GM23338 (cell line): Measurements from ENCODE around the gene SMIM28. TPM values are rescaled to one million over a fixed set of nuclear protein-coding genes. Genes with fewer than 3 reads are reported as not detected.

Source experiments
- ATAC-seq: fragments of 200-7000 bp; cut with Tn5 transposase; 3 replicates; pipeline ENCODE4 v1.9.1; 2020
- DNase-seq: peaks from one replicate; pipeline ENCODE4 v3.0.0-alpha.2; 2015; ENCODE audit warnings: low spot score
- H2AFZ ChIP-seq: fragments of 200-600 bp; sonication (generic); 2 replicates; pipeline ENCODE4 v1.8.0; 2016; ENCODE audit warnings: antibody characterized with exemption, mild to moderate bottlenecking, moderate library complexity
- H3F3A ChIP-seq: fragments of 200-600 bp; sonication (generic); replicated peaks from 2 replicates; pipeline ENCODE4 v1.8.0; 2017; ENCODE audit warnings: antibody characterized with exemption, mixed run types, low read depth
- H3K27ac ChIP-seq: fragments of 200-600 bp; sonication (generic); 2 replicates; pipeline ENCODE4 v1.6.1; 2016; ENCODE audit warnings: low read depth
- H3K27me3 ChIP-seq: fragments of 200-600 bp; sonication (generic); 2 replicates; pipeline ENCODE4 v1.8.0; 2016; ENCODE audit warnings: mild to moderate bottlenecking, mixed run types, moderate library complexity; ENCODE audit not compliant: insufficient read depth
- H3K36me3 ChIP-seq: fragments of 200-600 bp; sonication (generic); 2 replicates; pipeline ENCODE4 v1.8.0; 2016; ENCODE audit warnings: mild to moderate bottlenecking; ENCODE audit not compliant: insufficient read depth
- H3K4me1 ChIP-seq: fragments of 200-600 bp; sonication (generic); 2 replicates; pipeline ENCODE4 v1.8.0; 2016; ENCODE audit warnings: mild to moderate bottlenecking, moderate library complexity; ENCODE audit not compliant: insufficient read depth
- H3K4me2 ChIP-seq: fragments of 200-600 bp; sonication (generic); 2 replicates; pipeline ENCODE4 v1.7.1; 2017; ENCODE audit warnings: mixed run types
- H3K4me3 ChIP-seq: fragments of 200-600 bp; sonication (generic); 2 replicates; pipeline ENCODE4 v1.6.1; 2016; ENCODE audit warnings: mixed run types
- H3K79me2 ChIP-seq: fragments of 200-600 bp; sonication (generic); replicated peaks from 2 replicates; pipeline ENCODE4 v1.8.0; 2017; ENCODE audit warnings: mild to moderate bottlenecking; ENCODE audit not compliant: insufficient read depth
- H3K9me2 ChIP-seq: fragments of 200-600 bp; sonication (generic); 2 replicates; pipeline ENCODE4 v1.8.0; 2017; ENCODE audit not compliant: insufficient read depth
- H4K20me1 ChIP-seq: fragments of 200-600 bp; sonication (generic); replicated peaks from 2 replicates; pipeline ENCODE4 v1.8.0; 2017; ENCODE audit warnings: mild to moderate bottlenecking; ENCODE audit not compliant: insufficient read depth
- H3K27ac Mint-ChIP-seq: 2 replicates; pipeline ENCODE4 v1.8.0; 2020; ENCODE audit warnings: inconsistent platforms, mild to moderate bottlenecking, moderate library complexity, mixed read lengths
- H3K27me3 Mint-ChIP-seq: 3 replicates; pipeline ENCODE4 v1.8.0; 2022; ENCODE audit warnings: low read depth, mild to moderate bottlenecking, moderate library complexity, mixed read lengths, inconsistent platforms; ENCODE audit not compliant: insufficient read depth, poor library complexity
- H3K36me3 Mint-ChIP-seq: 3 replicates; pipeline ENCODE4 v1.8.0; 2021; ENCODE audit warnings: low read depth, mild to moderate bottlenecking, inconsistent platforms, moderate library complexity, mixed read lengths
- H3K4me1 Mint-ChIP-seq: 3 replicates; pipeline ENCODE4 v1.8.0; 2020; ENCODE audit warnings: mild to moderate bottlenecking, inconsistent platforms, mixed read lengths
- H3K4me3 Mint-ChIP-seq: 3 replicates; pipeline ENCODE4 v1.8.0; 2021; ENCODE audit warnings: moderate library complexity, mild to moderate bottlenecking, inconsistent platforms, mixed read lengths
- H3K9me3 Mint-ChIP-seq: 3 replicates; pipeline ENCODE4 v1.8.0; 2020; ENCODE audit warnings: moderate library complexity, mild to moderate bottlenecking, inconsistent platforms, mixed read lengths
- CREB1 ChIP-seq: fragments of 250-450 bp; sonication (Bioruptor Pico); IDR thresholded peaks from 2 replicates; pipeline ENCODE4 v1.5.0; 2020; ENCODE audit warnings: low read depth, mild to moderate bottlenecking, moderate library complexity
- EZH2 ChIP-seq: fragments of 200-600 bp; sonication (generic); IDR thresholded peaks from one replicate; pipeline ENCODE4 v1.8.0; 2017; ENCODE audit warnings: antibody characterized with exemption, mild to moderate bottlenecking, low read depth; ENCODE audit not compliant: unreplicated experiment
- EZH2phosphoT487 ChIP-seq: fragments of 200-600 bp; sonication (generic); IDR thresholded peaks from one replicate; pipeline ENCODE4 v1.8.1; 2018; ENCODE audit warnings: antibody characterized with exemption; ENCODE audit not compliant: unreplicated experiment
- POLR2AphosphoS5 ChIP-seq: IDR thresholded peaks from 2 replicates; pipeline ENCODE4 v1.6.1; 2016; ENCODE audit warnings: antibody characterized with exemption, low read depth
- ZNF114 ChIP-seq: fragments of 250-450 bp; sonication (Bioruptor Pico); IDR thresholded peaks from 2 replicates; pipeline ENCODE4 v1.5.0; 2020; ENCODE audit warnings: mild to moderate bottlenecking, moderate library complexity
- ZNF331 ChIP-seq: fragments of 250-450 bp; sonication (Bioruptor Pico); IDR thresholded peaks from 2 replicates; pipeline ENCODE4 v1.5.0; 2020; ENCODE audit warnings: low read depth, mild to moderate bottlenecking, moderate library complexity
- ZNF462 ChIP-seq: fragments of 250-450 bp; sonication (Bioruptor Pico); IDR thresholded peaks from 2 replicates; pipeline ENCODE4 v1.5.0; 2020; ENCODE audit warnings: mild to moderate bottlenecking, moderate library complexity
- polyA plus RNA-seq: library from polyadenylated mRNA; unstranded; fragments of >200 nt; fragmentation: Nextera tagmentation; extraction: Ambion mirVana; gene quantifications from 2 replicates; pipeline ENCODE4 v1.2.1, GENCODE V29; 2016
- total RNA-seq: library from RNA; depleted of rRNA; stranded (reverse); fragments of >200 nt; shearing (Covaris generic); gene quantifications from 2 replicates; pipeline ENCODE4 v1.2.3, GENCODE V29; 2014
- TF ChIP-seq, protein P1 (sequence below), 2 experiments: fragments of 200-600 bp in 1 of 2; sonication (generic) in 1 of 2; conservative IDR thresholded peaks; 2 replicates each; pipeline versions ENCODE4 v1.5.1 to v1.6.1; 2016 to 2017; ENCODE audit warnings: antibody characterized with exemption in 2 of 2, low read depth in 2 of 2, mild to moderate bottlenecking in 2 of 2, moderate library complexity in 1 of 2
- TF ChIP-seq, protein P2 (sequence below): IDR thresholded peaks from one replicate; pipeline ENCODE4 v1.6.1; 2018; ENCODE audit warnings: antibody characterized with exemption; ENCODE audit not compliant: unreplicated experiment

SMIM28 gene
- total and polyA plus RNA-seq, 2 experiments from 2014 or later, result not detected

GRCh38 chr6:138387577-138388368 is 10.1 kb downstream of the SMIM28 start (continued):
- TF ChIP-seq, protein P1, sequence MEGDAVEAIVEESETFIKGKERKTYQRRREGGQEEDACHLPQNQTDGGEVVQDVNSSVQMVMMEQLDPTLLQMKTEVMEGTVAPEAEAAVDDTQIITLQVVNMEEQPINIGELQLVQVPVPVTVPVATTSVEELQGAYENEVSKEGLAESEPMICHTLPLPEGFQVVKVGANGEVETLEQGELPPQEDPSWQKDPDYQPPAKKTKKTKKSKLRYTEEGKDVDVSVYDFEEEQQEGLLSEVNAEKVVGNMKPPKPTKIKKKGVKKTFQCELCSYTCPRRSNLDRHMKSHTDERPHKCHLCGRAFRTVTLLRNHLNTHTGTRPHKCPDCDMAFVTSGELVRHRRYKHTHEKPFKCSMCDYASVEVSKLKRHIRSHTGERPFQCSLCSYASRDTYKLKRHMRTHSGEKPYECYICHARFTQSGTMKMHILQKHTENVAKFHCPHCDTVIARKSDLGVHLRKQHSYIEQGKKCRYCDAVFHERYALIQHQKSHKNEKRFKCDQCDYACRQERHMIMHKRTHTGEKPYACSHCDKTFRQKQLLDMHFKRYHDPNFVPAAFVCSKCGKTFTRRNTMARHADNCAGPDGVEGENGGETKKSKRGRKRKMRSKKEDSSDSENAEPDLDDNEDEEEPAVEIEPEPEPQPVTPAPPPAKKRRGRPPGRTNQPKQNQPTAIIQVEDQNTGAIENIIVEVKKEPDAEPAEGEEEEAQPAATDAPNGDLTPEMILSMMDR (conservative IDR thresholded peaks at IDR 0.05; ENCODE audit: low read depth in 2 of 2), result no peak
- no peak for TF ChIP-seq EZH2phosphoT487
- TF ChIP-seq POLR2AphosphoS5, result no peak
- TF ChIP-seq ZNF462 (CRISPR knock-in tag), result no peak
- no peak for TF ChIP-seq ZNF114 (CRISPR knock-in tag)

DNA sequence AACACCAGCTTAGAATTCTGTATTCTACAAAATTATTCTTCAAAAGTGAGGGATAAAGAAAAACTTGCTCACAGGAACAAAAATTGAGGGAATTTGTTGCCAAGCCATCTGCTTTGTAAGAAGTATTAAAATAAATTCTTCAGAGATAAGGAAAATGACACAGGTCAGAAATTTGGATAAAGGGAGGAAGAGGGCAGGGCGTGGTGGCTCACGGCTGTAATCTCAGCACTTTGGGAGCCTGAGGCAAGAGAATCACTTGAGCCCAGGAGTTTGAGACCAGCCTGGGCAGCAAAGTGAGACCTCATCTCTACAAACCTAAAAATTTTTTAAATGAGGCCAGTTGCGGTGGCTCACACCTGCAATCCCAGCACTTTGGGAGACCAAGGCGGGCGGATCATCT is 11.8 kb downstream of the SMIM28 start:
- no peaks in the 10 kb centered on the region for H4K20me1 ChIP-seq
- H3F3A ChIP-seq, result no peaks in the 10 kb centered on the region
- no peak overlapping the region for H3K4me2 ChIP-seq
- no peak for ATAC-seq
- H3K27ac ChIP-seq, result no peak overlapping the region
- H3K27me3 ChIP-seq, result no peaks in the 10 kb centered on the region
- no peaks in the 10 kb centered on the region for H3K79me2 ChIP-seq
- no peak for DNase-seq
- Mint-ChIP-seq H3K36me3 (no peaks in the 10 kb centered on the region), H3K9me3 (no peaks in the 10 kb centered on the region), H3K27ac (no peak overlapping the region), H3K4me1 (peaks cover 19% of the 10 kb centered on the region), H3K4me3 (no peak overlapping the region), H3K27me3 (peaks cover 2% of the 10 kb centered on the region)
- H3K4me3 ChIP-seq, result no peak overlapping the region
- H2AFZ ChIP-seq, result 0 out of 2 replicates have a peak overlapping the region, but pooled peaks have one; percentile 43
- no peaks in the 10 kb centered on the region for H3K36me3 ChIP-seq
- H3K4me1 ChIP-seq, result peaks cover 13% of the 10 kb centered on the region
- no peaks in the 10 kb centered on the region; the same call in 1 of the 2 replicates for H3K9me2 ChIP-seq
- TF ChIP-seq ZNF331 (CRISPR knock-in tag) (no peak), EZH2 (no peak), CREB1 (no peak), POLR2AphosphoS5 (no peak)
- TF ChIP-seq, protein P2, sequence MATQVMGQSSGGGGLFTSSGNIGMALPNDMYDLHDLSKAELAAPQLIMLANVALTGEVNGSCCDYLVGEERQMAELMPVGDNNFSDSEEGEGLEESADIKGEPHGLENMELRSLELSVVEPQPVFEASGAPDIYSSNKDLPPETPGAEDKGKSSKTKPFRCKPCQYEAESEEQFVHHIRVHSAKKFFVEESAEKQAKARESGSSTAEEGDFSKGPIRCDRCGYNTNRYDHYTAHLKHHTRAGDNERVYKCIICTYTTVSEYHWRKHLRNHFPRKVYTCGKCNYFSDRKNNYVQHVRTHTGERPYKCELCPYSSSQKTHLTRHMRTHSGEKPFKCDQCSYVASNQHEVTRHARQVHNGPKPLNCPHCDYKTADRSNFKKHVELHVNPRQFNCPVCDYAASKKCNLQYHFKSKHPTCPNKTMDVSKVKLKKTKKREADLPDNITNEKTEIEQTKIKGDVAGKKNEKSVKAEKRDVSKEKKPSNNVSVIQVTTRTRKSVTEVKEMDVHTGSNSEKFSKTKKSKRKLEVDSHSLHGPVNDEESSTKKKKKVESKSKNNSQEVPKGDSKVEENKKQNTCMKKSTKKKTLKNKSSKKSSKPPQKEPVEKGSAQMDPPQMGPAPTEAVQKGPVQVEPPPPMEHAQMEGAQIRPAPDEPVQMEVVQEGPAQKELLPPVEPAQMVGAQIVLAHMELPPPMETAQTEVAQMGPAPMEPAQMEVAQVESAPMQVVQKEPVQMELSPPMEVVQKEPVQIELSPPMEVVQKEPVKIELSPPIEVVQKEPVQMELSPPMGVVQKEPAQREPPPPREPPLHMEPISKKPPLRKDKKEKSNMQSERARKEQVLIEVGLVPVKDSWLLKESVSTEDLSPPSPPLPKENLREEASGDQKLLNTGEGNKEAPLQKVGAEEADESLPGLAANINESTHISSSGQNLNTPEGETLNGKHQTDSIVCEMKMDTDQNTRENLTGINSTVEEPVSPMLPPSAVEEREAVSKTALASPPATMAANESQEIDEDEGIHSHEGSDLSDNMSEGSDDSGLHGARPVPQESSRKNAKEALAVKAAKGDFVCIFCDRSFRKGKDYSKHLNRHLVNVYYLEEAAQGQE, result no peak
